Adrenal gland (tissue), 12 donors: ENCODE measurements around the gene ARF6. TPM values are rescaled to one million over a fixed set of nuclear protein-coding genes. Genes with fewer than 3 reads are reported as not detected.
"Not testable (repeated sequence)": the region's sequence is repeated elsewhere in the genome, so short reads cannot be mapped to it uniquely, and the experiment has no call there.

ENCODE experiments used
- DNase-seq, 7 donors: peaks; one replicate each; pipeline ENCODE4 v3.0.0-alpha.2; 2019 to 2020
- H3K27ac ChIP-seq, 5 donors: fragments of 200-600 bp; sonication (generic) in 4 of 5; 1 replicate in 3 of 5; 2 replicates in 2 of 5; pipeline versions ENCODE4 v1.5.1 to v1.8.0; 2016 to 2020; ENCODE audit warnings: mild to moderate bottlenecking in 1 of 5
- H3K27me3 ChIP-seq: fragments of 200-600 bp; 2 replicates; pipeline ENCODE4 v1.8.0; 2021
- H3K36me3 ChIP-seq, 2 donors: fragments of 200-600 bp; replicated peaks in 1 of 2; 1 replicate in 1 of 2; 2 replicates in 1 of 2; pipeline versions ENCODE4 v1.5.1 to v1.8.0; 2018 to 2022
- H3K4me1 ChIP-seq, 2 donors: fragments of 200-600 bp; replicated peaks in 1 of 2; 1 replicate in 1 of 2; 2 replicates in 1 of 2; pipeline versions ENCODE4 v1.5.1 to v1.8.0; 2018 to 2021
- H3K4me3 ChIP-seq, 4 donors: fragments of 200-600 bp; sonication (generic) in 3 of 4; one replicate each; pipeline ENCODE4 v1.5.1; 2016 to 2018
- H3K9me3 ChIP-seq, 3 donors: fragments of 200-600 bp; sonication (generic) in 1 of 3; replicated peaks in 1 of 3; 1 replicate in 2 of 3; 2 replicates in 1 of 3; pipeline versions ENCODE4 v1.5.1 to v1.8.0; 2016 to 2021
- CTCF ChIP-seq, 6 experiments: fragments of 450-650 bp in 4 of 6; fragments of 200-600 bp in 2 of 6; sonication (generic) in 1 of 6; IDR thresholded peaks; 1 replicate in 5 of 6; 2 replicates in 1 of 6; pipeline versions ENCODE4 v1.5.1 to v1.8.0; 2016 to 2021; ENCODE audit warnings: antibody characterized with exemption in 6 of 6, mild to moderate bottlenecking in 2 of 6, moderate library complexity in 1 of 6
- POLR2A ChIP-seq, 2 donors: fragments of 450-650 bp; IDR thresholded peaks; one replicate each; pipeline ENCODE4 v1.6.1; 2017; ENCODE audit warnings: antibody characterized with exemption in 2 of 2, mild to moderate bottlenecking in 2 of 2, moderate library complexity in 1 of 2
- WGBS, 4 donors: extraction: QIAGEN DNeasy Blood & Tissue Kit in 2 of 4; methylation state at CpG; one replicate each; pipeline versions ENCODE4 v1.1.5 to v1.1.7; 2013 to 2017; 5-methylcytosine and 5-hydroxymethylcytosine counted together
- intact Hi-C, 2 donors: fragments of 100-400 bp; cut with DNase I; formaldehyde crosslinking; loops; one replicate each; pipeline versions ENCODE4 v1.14.1 to v1.15.0; 2022 to 2023
- polyA plus RNA-seq, 3 donors: library from polyadenylated mRNA; stranded (reverse); fragments of 200-250 nt in 2 of 3; fragments of 350-450 nt in 1 of 3; fragmentation: Illumina TruSeq in 1 of 3; extraction: RNeasy Lipid Tissue Mini Kit (QIAGEN cat#74804) in 1 of 3; gene quantifications; one replicate each; pipeline ENCODE4 v1.2.3, GENCODE V29; 2013 to 2014
- total RNA-seq, 9 donors: library from RNA; depleted of rRNA in 4 of 9; stranded (reverse); fragments of >200 nt in 4 of 9; fragments of 120-200 nt in 1 of 9; fragmentation: NEBNext Ultra II Directional in 1 of 9; extraction: Animal tissue kit (Norgen Biotek cat#: 25700) in 1 of 9; gene quantifications; one replicate each; pipeline versions ENCODE4 v1.1.0 to v1.2.4, GENCODE V29; 2013 to 2023
- donor health status: healthy with polysubstance abuse.
- donor health status: Bipolar disorder and iron deficiency.
- donor health status: DM: yes; HTN: yes; CAD: no.
- donor health status: DM: no; HTN: no; CAD: no.
- donor health status: DM: no; HTN: no; CAD: no.
- donor health status: DM: yes; HTN: yes; CAD: no.

Gene ARF6
- total and polyA plus RNA-seq, 12 donors = 13.6 to 65.8 (median 47.6) TPM

DNA sequence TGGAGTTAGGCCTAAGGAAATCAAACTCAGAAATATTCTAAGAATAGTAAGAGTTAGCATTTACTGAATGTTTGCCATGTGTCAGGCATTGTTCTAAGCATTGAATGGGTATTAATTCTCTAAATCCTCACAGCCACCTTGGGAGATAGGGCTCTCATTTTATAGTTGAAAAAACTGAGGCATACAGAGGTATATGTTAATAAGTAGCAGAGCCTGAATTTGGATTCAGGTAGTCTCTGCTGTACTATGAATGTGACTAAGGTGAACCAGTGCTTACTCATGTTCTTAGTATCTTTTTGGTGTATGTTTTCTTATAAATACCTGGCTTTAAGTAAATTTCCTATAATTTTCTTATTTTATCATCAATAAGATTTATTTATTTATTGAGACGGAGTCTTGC, 8.1 kb downstream of the ARF6 start:
- H3K4me3 ChIP-seq = no peak overlapping the region
- no peaks in the 10 kb centered on the region for H3K27me3 ChIP-seq
- TF ChIP-seq CTCF (IDR thresholded peaks at IDR 0.05) = no peak
- no peak for TF ChIP-seq POLR2A (IDR thresholded peaks at IDR 0.05)
- H3K9me3 ChIP-seq = no peaks in the 10 kb centered on the region
- no peak for DNase-seq
- intact Hi-C loops = no loop called here
- 93 to 100% (median 96%) methylated on average over 1 of the region's 1 CpG for WGBS, 4 donors
- H3K4me1 ChIP-seq = peaks cover 17 to 28% of the 10 kb centered on the region in 2 donors
- no peak overlapping the region for H3K27ac ChIP-seq
- H3K36me3 ChIP-seq = no peaks in the 10 kb centered on the region

GRCh38 chr14:49902679-49903246, 9.9 kb downstream of the ARF6 start:
- H3K27me3 ChIP-seq, H3K4me3 ChIP-seq, H3K9me3 ChIP-seq, intact Hi-C loops, H3K36me3 ChIP-seq, H3K27ac ChIP-seq: not testable (repeated sequence)
- peaks cover 10 to 19% of the 10 kb centered on the region in 2 donors for H3K4me1 ChIP-seq
- DNase-seq = peak in 3 of 7 donors; percentile 18 to 44 (median 42)
- 69 to 80% (median 73%) methylated on average over 21 to 24 of the region's 24 CpGs for WGBS, 4 donors

- intact Hi-C loops = no loop called here
- no peaks in the 10 kb centered on the region for H3K27me3 ChIP-seq
- H3K36me3 ChIP-seq = no peaks in the 10 kb centered on the region
- no peak overlapping the region for H3K27ac ChIP-seq
- no peak overlapping the region for H3K4me3 ChIP-seq
- H3K9me3 ChIP-seq = no peaks in the 10 kb centered on the region
- no peak for TF ChIP-seq POLR2A (IDR thresholded peaks at IDR 0.05)
- no peak for TF ChIP-seq CTCF (IDR thresholded peaks at IDR 0.05)
- DNase-seq = no peak
- H3K4me1 ChIP-seq = peaks cover 15 to 17% of the 10 kb centered on the region in 2 donors
Measured at GRCh38 chr14:49904270-49904669, 11.4 kb downstream of the ARF6 start.

GRCh38 chr14:49905989-49906388, 13.1 kb downstream of the ARF6 start:
- Histone ChIP-seq H3K9me3 (no peaks in the 10 kb centered on the region), H3K27me3 (no peaks in the 10 kb centered on the region), H3K4me3 (no peak overlapping the region), H3K4me1 (peaks cover 15 to 17% of the 10 kb centered on the region in 2 donors), H3K27ac (no peak overlapping the region), H3K36me3 (no peaks in the 10 kb centered on the region)
- 70 to 83% (median 80%) methylated on average over 7 of the region's 7 CpGs for WGBS, 4 donors
- intact Hi-C loops = no loop called here
- no peak for TF ChIP-seq CTCF (IDR thresholded peaks at IDR 0.05)
- no peak for TF ChIP-seq POLR2A (IDR thresholded peaks at IDR 0.05)
- DNase-seq = no peak

- TF ChIP-seq CTCF (IDR thresholded peaks at IDR 0.05) (no peak), POLR2A (IDR thresholded peaks at IDR 0.05) (no peak)
- peak overlapping the region in 3 of 5 donors; percentile 38 to 75 (median 45) for H3K27ac ChIP-seq
- intact Hi-C loops = no loop called here
Measured at GRCh38 chr14:49907186-49907585, 14.3 kb downstream of the ARF6 start.

More at GRCh38 chr14:49907186-49907585, 14.3 kb downstream of the ARF6 start:
- Histone ChIP-seq H3K9me3 (no peaks in the 10 kb centered on the region), H3K4me3 (no peak overlapping the region), H3K27me3 (no peaks in the 10 kb centered on the region), H3K4me1 (peaks cover 18 to 22% of the 10 kb centered on the region in 2 donors), H3K36me3 (no peaks in the 10 kb centered on the region)
- DNase-seq = no peak
- WGBS, 4 donors = 62 to 76% (median 66%) methylated on average over 5 of the region's 5 CpGs
